ENCODE results near the gene PFKP.

GRCh38 chr10:3180355-3181025 is 113.1 kb downstream of the PFKP start:
- TF ChIP-seq CTCF (IDR thresholded peaks at IDR 0.05) (no peak), EP300 (IDR thresholded peaks at IDR 0.05) (no peak), POLR2A (IDR thresholded peaks at IDR 0.05) (no peak)
